ENCODE results near the gene NUDT2. TPM values are rescaled to one million over a fixed set of nuclear protein-coding genes. Genes with fewer than 3 reads are reported as not detected.
"Not testable (repeated sequence)": the region's sequence is repeated elsewhere in the genome, so short reads cannot be mapped to it uniquely, and the experiment has no call there.

The NUDT2 gene
- total RNA-seq, 1 donor: 15.2 TPM

DNA sequence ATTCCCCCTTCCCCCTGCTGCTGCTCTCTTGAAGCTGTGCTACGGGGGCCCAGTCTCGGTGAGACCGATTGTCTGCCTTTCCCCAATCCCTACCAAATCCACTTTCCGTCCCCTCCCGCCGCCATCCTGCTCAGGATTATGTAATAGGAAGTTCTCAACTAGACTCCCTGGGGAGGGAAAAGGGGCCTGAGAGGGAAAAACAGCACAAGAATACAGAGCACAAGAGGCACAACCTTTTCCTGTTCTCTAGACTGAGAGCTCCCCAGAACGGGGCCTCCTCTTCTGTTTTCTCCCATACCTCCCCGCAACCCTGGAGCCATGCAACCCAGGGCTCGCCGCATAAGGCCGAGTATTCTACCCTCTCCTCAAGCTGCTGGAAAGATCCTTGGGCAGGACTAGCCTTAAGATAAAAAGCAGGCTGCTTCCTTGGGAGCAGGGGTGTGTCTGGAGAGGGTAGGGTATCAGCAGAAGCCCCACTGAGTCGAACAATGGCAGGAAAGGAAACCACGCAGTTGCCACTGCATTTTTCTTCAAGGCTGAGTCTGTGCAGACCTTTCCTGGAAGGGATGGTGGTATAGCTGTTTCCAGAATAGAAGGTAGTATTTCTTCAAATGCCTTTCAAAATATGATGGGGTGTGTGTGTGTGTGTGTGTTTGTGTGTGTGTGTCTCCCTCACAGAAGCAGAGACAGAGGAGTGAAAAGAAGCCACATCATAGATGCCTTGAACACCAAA lies 34.4 kb downstream of the NUDT2 start:
- H3K79me2 ChIP-seq (ENCODE audit: insufficient read depth, low read length): no peaks in the 10 kb centered on the region
- peak; percentile 46 for DNase-seq (ENCODE audit: insufficient read length, low spot score, missing footprints)
- H3K4me3 ChIP-seq (ENCODE audit: insufficient read depth, low read length): no peak overlapping the region
- no peaks in the 10 kb centered on the region for H3K27me3 ChIP-seq (ENCODE audit: insufficient read depth, low read length)
- H3K36me3 ChIP-seq (ENCODE audit: insufficient read depth, low read length): no peaks in the 10 kb centered on the region
- H3K4me2 ChIP-seq (ENCODE audit: insufficient read depth, low read length): no peak overlapping the region
- no peaks in the 10 kb centered on the region for H3K9me3 ChIP-seq (ENCODE audit: low read depth, low read length)
- TF ChIP-seq, protein P1, sequence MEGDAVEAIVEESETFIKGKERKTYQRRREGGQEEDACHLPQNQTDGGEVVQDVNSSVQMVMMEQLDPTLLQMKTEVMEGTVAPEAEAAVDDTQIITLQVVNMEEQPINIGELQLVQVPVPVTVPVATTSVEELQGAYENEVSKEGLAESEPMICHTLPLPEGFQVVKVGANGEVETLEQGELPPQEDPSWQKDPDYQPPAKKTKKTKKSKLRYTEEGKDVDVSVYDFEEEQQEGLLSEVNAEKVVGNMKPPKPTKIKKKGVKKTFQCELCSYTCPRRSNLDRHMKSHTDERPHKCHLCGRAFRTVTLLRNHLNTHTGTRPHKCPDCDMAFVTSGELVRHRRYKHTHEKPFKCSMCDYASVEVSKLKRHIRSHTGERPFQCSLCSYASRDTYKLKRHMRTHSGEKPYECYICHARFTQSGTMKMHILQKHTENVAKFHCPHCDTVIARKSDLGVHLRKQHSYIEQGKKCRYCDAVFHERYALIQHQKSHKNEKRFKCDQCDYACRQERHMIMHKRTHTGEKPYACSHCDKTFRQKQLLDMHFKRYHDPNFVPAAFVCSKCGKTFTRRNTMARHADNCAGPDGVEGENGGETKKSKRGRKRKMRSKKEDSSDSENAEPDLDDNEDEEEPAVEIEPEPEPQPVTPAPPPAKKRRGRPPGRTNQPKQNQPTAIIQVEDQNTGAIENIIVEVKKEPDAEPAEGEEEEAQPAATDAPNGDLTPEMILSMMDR (IDR thresholded peaks at IDR 0.05; ENCODE audit: extremely low read depth, low read depth, low read length): no peak
- H2AFZ ChIP-seq (ENCODE audit: low read length): no peak overlapping the region
- H3K27ac ChIP-seq (ENCODE audit: low read depth, low read length): no peak overlapping the region
- H3K4me1 ChIP-seq (ENCODE audit: insufficient read depth, low read length): no peaks in the 10 kb centered on the region
- H4K20me1 ChIP-seq (ENCODE audit: insufficient read depth, low read length): no peaks in the 10 kb centered on the region

DNA sequence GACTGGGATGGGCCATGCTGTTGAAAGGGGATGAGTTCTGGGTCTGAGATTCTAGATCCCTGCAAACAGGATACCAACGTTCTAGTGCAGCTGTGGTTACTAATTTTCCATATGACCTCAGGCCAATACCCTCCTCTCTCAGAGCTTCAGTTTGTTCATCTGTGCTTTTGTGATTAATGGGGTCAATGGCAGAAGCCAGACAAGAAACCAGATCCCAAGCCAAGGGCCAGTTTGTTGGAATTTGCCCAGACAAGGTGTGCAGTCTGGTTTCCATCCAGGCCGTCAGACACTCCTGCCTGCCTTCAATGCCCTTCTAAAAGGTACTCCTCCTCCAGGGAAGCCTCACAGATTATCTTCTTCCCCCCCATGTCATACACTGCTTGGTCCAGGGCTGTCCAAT lies 35.9 kb downstream of the NUDT2 start:
- peak; percentile 35 for DNase-seq (ENCODE audit: insufficient read length, low spot score, missing footprints)
- no peaks in the 10 kb centered on the region for H3K79me2 ChIP-seq (ENCODE audit: insufficient read depth, low read length)
- no peak overlapping the region for H2AFZ ChIP-seq (ENCODE audit: low read length)
- TF ChIP-seq, protein P1 (IDR thresholded peaks at IDR 0.05; ENCODE audit: extremely low read depth, low read depth, low read length): no peak
- no peak overlapping the region for H3K4me2 ChIP-seq (ENCODE audit: insufficient read depth, low read length)
- no peaks in the 10 kb centered on the region for H3K4me1 ChIP-seq (ENCODE audit: insufficient read depth, low read length)
- H3K4me3 ChIP-seq (ENCODE audit: insufficient read depth, low read length): no peak overlapping the region
- H3K27ac ChIP-seq (ENCODE audit: low read depth, low read length): no peak overlapping the region
- no peaks in the 10 kb centered on the region for H3K9me3 ChIP-seq (ENCODE audit: low read depth, low read length)
- H3K36me3 ChIP-seq (ENCODE audit: insufficient read depth, low read length): no peaks in the 10 kb centered on the region
- H3K27me3 ChIP-seq (ENCODE audit: insufficient read depth, low read length): no peaks in the 10 kb centered on the region
- H4K20me1 ChIP-seq (ENCODE audit: insufficient read depth, low read length): no peaks in the 10 kb centered on the region

DNA sequence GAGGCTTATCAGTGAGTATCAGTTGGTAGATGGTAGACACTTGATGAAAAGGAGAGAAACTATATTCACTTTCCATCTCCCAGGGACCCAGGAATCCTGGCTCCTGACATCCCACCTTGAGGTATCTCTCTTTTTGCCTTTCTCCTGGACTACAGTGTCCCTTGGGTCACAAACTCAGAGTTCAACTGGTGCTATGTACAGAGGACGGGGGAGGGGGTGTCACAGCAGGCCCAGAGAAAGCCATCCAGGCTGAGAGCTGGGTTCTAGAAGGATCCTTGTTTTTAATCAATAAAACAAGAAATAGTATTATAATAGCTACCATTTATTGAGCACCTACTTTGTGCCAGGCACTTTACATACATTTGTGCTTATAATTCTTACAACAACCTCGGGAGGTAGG lies 37.0 kb downstream of the NUDT2 start:
- H3K4me3 ChIP-seq (ENCODE audit: insufficient read depth, low read length): no peak overlapping the region
- no peaks in the 10 kb centered on the region for H3K36me3 ChIP-seq (ENCODE audit: insufficient read depth, low read length)
- no peak overlapping the region for H2AFZ ChIP-seq (ENCODE audit: low read length)
- no peak overlapping the region for H3K27ac ChIP-seq (ENCODE audit: low read depth, low read length)
- no peak overlapping the region for H3K4me2 ChIP-seq (ENCODE audit: insufficient read depth, low read length)
- DNase-seq (ENCODE audit: insufficient read length, low spot score, missing footprints): peak; percentile 34
- no peaks in the 10 kb centered on the region for H3K27me3 ChIP-seq (ENCODE audit: insufficient read depth, low read length)
- no peaks in the 10 kb centered on the region for H4K20me1 ChIP-seq (ENCODE audit: insufficient read depth, low read length)
- H3K9me3 ChIP-seq (ENCODE audit: low read depth, low read length): no peaks in the 10 kb centered on the region
- TF ChIP-seq, protein P1 (IDR thresholded peaks at IDR 0.05; ENCODE audit: extremely low read depth, low read depth, low read length): no peak
- H3K79me2 ChIP-seq (ENCODE audit: insufficient read depth, low read length): no peaks in the 10 kb centered on the region
- H3K4me1 ChIP-seq (ENCODE audit: insufficient read depth, low read length): no peaks in the 10 kb centered on the region

DNA sequence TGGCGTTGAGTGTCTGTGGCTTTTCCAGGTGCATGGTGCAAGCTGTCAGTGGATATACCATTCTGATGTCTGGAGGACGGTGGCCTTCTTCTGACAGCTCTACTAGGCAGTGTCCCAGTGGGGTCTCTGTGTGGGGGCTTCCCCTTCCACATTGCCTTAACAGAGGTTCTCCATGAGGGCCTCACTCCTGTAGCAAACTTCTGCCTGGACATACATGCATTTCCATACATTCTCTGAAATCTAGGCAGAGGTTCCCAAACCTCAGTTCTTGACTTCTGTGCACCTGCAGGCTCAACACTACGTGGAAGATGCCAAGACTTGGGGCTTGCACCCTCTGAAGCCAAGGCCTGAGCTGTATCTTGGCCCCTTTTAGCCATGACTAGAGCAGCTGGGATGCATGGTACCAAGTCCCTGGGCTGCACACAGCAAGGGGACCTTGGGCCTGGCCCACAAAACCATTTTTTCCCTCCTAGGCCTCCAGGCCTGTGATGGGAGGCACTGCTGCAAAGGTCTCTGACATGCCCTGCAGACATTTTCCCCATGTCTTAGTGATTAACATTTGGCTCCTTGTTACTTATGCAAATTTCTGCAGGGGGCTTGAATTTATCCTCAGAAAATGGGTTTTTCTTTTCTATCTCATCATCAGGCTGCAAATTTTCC lies 38.5 kb downstream of the NUDT2 start:
- not testable (repeated sequence) for H3K27me3 ChIP-seq (ENCODE audit: insufficient read depth, low read length); DNase-seq (ENCODE audit: insufficient read length, low spot score, missing footprints); H4K20me1 ChIP-seq (ENCODE audit: insufficient read depth, low read length); H3K4me1 ChIP-seq (ENCODE audit: insufficient read depth, low read length); H2AFZ ChIP-seq (ENCODE audit: low read length); H3K9me3 ChIP-seq (ENCODE audit: low read depth, low read length); H3K79me2 ChIP-seq (ENCODE audit: insufficient read depth, low read length); H3K27ac ChIP-seq (ENCODE audit: low read depth, low read length); H3K4me2 ChIP-seq (ENCODE audit: insufficient read depth, low read length); H3K36me3 ChIP-seq (ENCODE audit: insufficient read depth, low read length); H3K4me3 ChIP-seq (ENCODE audit: insufficient read depth, low read length)

DNA sequence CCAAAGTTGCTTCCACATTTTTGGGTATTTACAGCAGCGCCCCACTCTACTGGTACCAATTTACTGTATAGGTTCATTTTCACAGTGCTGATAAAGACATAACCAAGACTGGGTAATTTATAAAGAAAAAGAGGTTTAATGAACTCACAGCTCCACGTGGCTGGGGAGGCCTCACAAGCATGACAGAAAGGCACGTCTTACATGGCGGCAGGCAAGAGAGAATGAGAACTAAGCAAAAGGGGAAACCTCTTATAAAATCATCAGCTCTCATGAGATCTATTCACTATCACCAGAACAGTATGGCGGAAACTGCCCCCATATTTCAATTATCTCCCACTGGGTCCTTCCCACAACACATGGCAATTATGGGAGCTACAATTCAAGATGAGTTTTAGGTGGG lies 39.4 kb downstream of the NUDT2 start:
- H3K27me3 ChIP-seq (ENCODE audit: insufficient read depth, low read length); H3K27ac ChIP-seq (ENCODE audit: low read depth, low read length); H3K4me1 ChIP-seq (ENCODE audit: insufficient read depth, low read length); H3K79me2 ChIP-seq (ENCODE audit: insufficient read depth, low read length); H3K36me3 ChIP-seq (ENCODE audit: insufficient read depth, low read length); H4K20me1 ChIP-seq (ENCODE audit: insufficient read depth, low read length); DNase-seq (ENCODE audit: insufficient read length, low spot score, missing footprints); H3K4me3 ChIP-seq (ENCODE audit: insufficient read depth, low read length); H3K9me3 ChIP-seq (ENCODE audit: low read depth, low read length); H2AFZ ChIP-seq (ENCODE audit: low read length); H3K4me2 ChIP-seq (ENCODE audit: insufficient read depth, low read length): not testable (repeated sequence)
